Suprapubic skin (tissue), 4 donors: Measurements from ENCODE around the gene OR8G5. TPM values are rescaled to one million over a fixed set of nuclear protein-coding genes. Genes with fewer than 3 reads are reported as not detected.
"Not testable (repeated sequence)": the region's sequence is repeated elsewhere in the genome, so short reads cannot be mapped to it uniquely, and the experiment has no call there.

Source experiments
- DNase-seq, 2 donors: peaks; one replicate each; pipeline ENCODE4 v3.0.0-alpha.2; 2019; ENCODE audit warnings: low spot score in 2 of 2
- H3K27ac ChIP-seq: fragments of 200-600 bp; sonication (generic); one replicate; pipeline ENCODE4 v1.5.1; 2019
- H3K27me3 ChIP-seq: fragments of 200-600 bp; sonication (generic); one replicate; pipeline ENCODE4 v1.5.1; 2019
- H3K36me3 ChIP-seq: fragments of 200-600 bp; sonication (generic); one replicate; pipeline ENCODE4 v1.5.1; 2019
- H3K4me1 ChIP-seq: fragments of 200-600 bp; sonication (generic); one replicate; pipeline ENCODE4 v1.5.1; 2019
- H3K4me3 ChIP-seq: fragments of 200-600 bp; sonication (generic); one replicate; pipeline ENCODE4 v1.5.1; 2019; ENCODE audit warnings: mild to moderate bottlenecking
- H3K9me3 ChIP-seq: fragments of 200-600 bp; sonication (generic); one replicate; pipeline ENCODE4 v1.5.1; 2019
- CTCF ChIP-seq, 2 donors: fragments of 200-600 bp in 1 of 2; fragments of 450-650 bp in 1 of 2; sonication (generic) in 1 of 2; IDR thresholded peaks; one replicate each; pipeline ENCODE4 v1.5.1; 2016 to 2019; ENCODE audit warnings: antibody characterized with exemption in 2 of 2, mild to moderate bottlenecking in 1 of 2, moderate library complexity in 1 of 2
- EP300 ChIP-seq: sonication (generic); formaldehyde crosslinking; IDR thresholded peaks from one replicate; pipeline ENCODE4 v1.6.1; 2017; ENCODE audit warnings: antibody characterized with exemption
- POLR2A ChIP-seq, 2 donors: fragments of 450-650 bp; IDR thresholded peaks; one replicate each; pipeline ENCODE4 v1.6.1; 2017; ENCODE audit warnings: antibody characterized with exemption in 2 of 2, mild to moderate bottlenecking in 2 of 2, moderate library complexity in 2 of 2
- POLR2AphosphoS5 ChIP-seq, 3 donors: sonication (generic); formaldehyde crosslinking; IDR thresholded peaks; one replicate each; pipeline ENCODE4 v1.6.1; 2017; ENCODE audit warnings: antibody characterized with exemption in 3 of 3
- WGBS: methylation state at CpG from one replicate; pipeline ENCODE4 v1.1.5; 2018; 5-methylcytosine and 5-hydroxymethylcytosine counted together
- total RNA-seq, 4 donors: library from RNA; depleted of rRNA; stranded (reverse); fragments of >200 nt; gene quantifications; one replicate each; pipeline ENCODE4 v1.1.0, GENCODE V29; 2016

Gene OR8G5
- total RNA-seq, 4 donors from 2014 or later, result not detected

- Histone ChIP-seq H3K27ac (no peak overlapping the region), H3K36me3 (no peaks in the 10 kb centered on the region), H3K9me3 (no peaks in the 10 kb centered on the region), H3K4me3 (no peak overlapping the region), H3K27me3 (no peaks in the 10 kb centered on the region), H3K4me1 (no peaks in the 10 kb centered on the region)
- no peak for DNase-seq
- TF ChIP-seq POLR2AphosphoS5 (IDR thresholded peaks at IDR 0.05) (no peak), CTCF (IDR thresholded peaks at IDR 0.05) (no peak), POLR2A (IDR thresholded peaks at IDR 0.05) (no peak), EP300 (no peak)
- WGBS, result 52% methylated on average over 5 of the region's 5 CpGs
Observed at GRCh38 chr11:124238512-124238911, 17.7 kb upstream of the OR8G5 start.

GRCh38 chr11:124240621-124241397, 15.4 kb upstream of the OR8G5 start, which contains the start of gene OR8G1:
Gene OR8G1 (plus strand): TSS chr11:124241095. CDS start chr11:124249676, 8,581 bp downstream.
- 64% methylated on average over 3 of the region's 3 CpGs for whole genome bisulfite sequencing
- H3K36me3 ChIP-seq, result no peaks in the 10 kb centered on the region
- H3K9me3 ChIP-seq, result no peaks in the 10 kb centered on the region

GRCh38 chr11:124249869-124250268, 6.3 kb upstream of the OR8G5 start:
- not testable (repeated sequence) for H3K9me3 ChIP-seq, H3K4me1 ChIP-seq

More at GRCh38 chr11:124240621-124241397, 15.4 kb upstream of the OR8G5 start, which contains the start of gene OR8G1:
- H3K27ac ChIP-seq, result no peak within 1 kb of the TSS
- no peaks in the 10 kb centered on the region for H3K4me1 ChIP-seq
- H3K4me3 ChIP-seq, result no peak within 1 kb of the TSS
- no peak for TF ChIP-seq EP300
- no peak for TF ChIP-seq POLR2AphosphoS5 (IDR thresholded peaks at IDR 0.05)
- TF ChIP-seq CTCF (IDR thresholded peaks at IDR 0.05), result no peak
- TF ChIP-seq POLR2A (IDR thresholded peaks at IDR 0.05), result no peak
- no peak for DNase-seq
- no peaks in the 10 kb centered on the region for H3K27me3 ChIP-seq

GRCh38 chr11:124265041-124265440, 8.9 kb downstream of the OR8G5 start:
- DNase-seq, H3K27ac ChIP-seq: not testable (repeated sequence)

More at GRCh38 chr11:124249869-124250268, 6.3 kb upstream of the OR8G5 start:
- WGBS, result 64% methylated on average over 3 of the region's 3 CpGs
- H3K36me3 ChIP-seq, H3K27ac ChIP-seq, H3K4me3 ChIP-seq, DNase-seq, H3K27me3 ChIP-seq: not testable (repeated sequence)

GRCh38 chr11:124270886-124271285, 14.7 kb downstream of the OR8G5 start:
- H3K27ac ChIP-seq, H3K9me3 ChIP-seq, H3K36me3 ChIP-seq, H3K4me3 ChIP-seq, DNase-seq, H3K4me1 ChIP-seq, H3K27me3 ChIP-seq: not testable (repeated sequence)
- 56% methylated on average over 7 of the region's 7 CpGs for WGBS

More at GRCh38 chr11:124265041-124265440, 8.9 kb downstream of the OR8G5 start:
- H3K27me3 ChIP-seq, H3K9me3 ChIP-seq, H3K4me3 ChIP-seq, H3K36me3 ChIP-seq, H3K4me1 ChIP-seq: not testable (repeated sequence)
- WGBS, result 69% methylated on average over 4 of the region's 4 CpGs

GRCh38 chr11:124274000-124274399, 17.8 kb downstream of the OR8G5 start:
- TF ChIP-seq POLR2A (IDR thresholded peaks at IDR 0.05) (no peak), CTCF (IDR thresholded peaks at IDR 0.05) (no peak)
- Histone ChIP-seq H3K4me3 (no peak overlapping the region), H3K9me3 (no peaks in the 10 kb centered on the region), H3K36me3 (no peaks in the 10 kb centered on the region), H3K27me3 (no peaks in the 10 kb centered on the region), H3K4me1 (no peaks in the 10 kb centered on the region), H3K27ac (no peak overlapping the region)
- DNase-seq, result no peak
- 98% methylated on average over 2 of the region's 2 CpGs for WGBS

GRCh38 chr11:124276081-124276480, 19.9 kb downstream of the OR8G5 start:
- 87% methylated on average over 1 of the region's 1 CpG for WGBS
- DNase-seq, result no peak
- Histone ChIP-seq H3K9me3 (peaks cover 6% of the 10 kb centered on the region), H3K27ac (no peak overlapping the region), H3K27me3 (no peaks in the 10 kb centered on the region), H3K4me1 (no peaks in the 10 kb centered on the region), H3K36me3 (no peaks in the 10 kb centered on the region), H3K4me3 (no peak overlapping the region)
- TF ChIP-seq EP300 (no peak), POLR2AphosphoS5 (IDR thresholded peaks at IDR 0.05) (no peak), CTCF (IDR thresholded peaks at IDR 0.05) (no peak), POLR2A (IDR thresholded peaks at IDR 0.05) (no peak)
